ENCODE data around the gene CDC42. TPM values are rescaled to one million over a fixed set of nuclear protein-coding genes. Genes with fewer than 3 reads are reported as not detected.
"Not testable (repeated sequence)": the region's sequence is repeated elsewhere in the genome, so short reads cannot be mapped to it uniquely, and the experiment has no call there.

CDC42 gene
- 791 TPM for total RNA-seq

- Histone ChIP-seq H3K4me1 (ENCODE audit: insufficient read depth, low read length) (peaks cover 71% of the 10 kb centered on the region), H3K9me3 (ENCODE audit: low read depth, low read length) (no peaks in the 10 kb centered on the region), H3K27me3 (ENCODE audit: insufficient read depth, low read length) (no peaks in the 10 kb centered on the region), H3K4me3 (ENCODE audit: low read length) (peak within 1 kb of the TSS; percentile 93)
These were observed at the start of gene CDC42 for GRCh38 chr1:22052115-22053016. Gene CDC42, plus strand, starts transcription at chr1:22052709. Its CDS starts 25,770 bp downstream, at chr1:22078479.

- not testable (repeated sequence) for H3K27me3 ChIP-seq (ENCODE audit: insufficient read depth, low read length); H3K9me3 ChIP-seq (ENCODE audit: low read depth, low read length); H3K4me3 ChIP-seq (ENCODE audit: low read length); H3K4me1 ChIP-seq (ENCODE audit: insufficient read depth, low read length)
These were observed 49.6 kb upstream of the CDC42 start for GRCh38 chr1:22002875-22003274.

- H3K9me3 ChIP-seq (ENCODE audit: low read depth, low read length); H3K4me3 ChIP-seq (ENCODE audit: low read length); H3K4me1 ChIP-seq (ENCODE audit: insufficient read depth, low read length); H3K27me3 ChIP-seq (ENCODE audit: insufficient read depth, low read length): not testable (repeated sequence)
These were observed 48.5 kb upstream of the CDC42 start for GRCh38 chr1:22003959-22004358.

GRCh38 chr1:22005261-22006149 lies 47.0 kb upstream of the CDC42 start:
- H3K9me3 ChIP-seq (ENCODE audit: low read depth, low read length); H3K4me3 ChIP-seq (ENCODE audit: low read length); H3K27me3 ChIP-seq (ENCODE audit: insufficient read depth, low read length); H3K4me1 ChIP-seq (ENCODE audit: insufficient read depth, low read length): not testable (repeated sequence)

- not testable (repeated sequence) for H3K4me1 ChIP-seq (ENCODE audit: insufficient read depth, low read length); H3K9me3 ChIP-seq (ENCODE audit: low read depth, low read length); H3K4me3 ChIP-seq (ENCODE audit: low read length); H3K27me3 ChIP-seq (ENCODE audit: insufficient read depth, low read length)
These were observed 45.8 kb upstream of the CDC42 start for GRCh38 chr1:22006736-22007135.

GRCh38 chr1:22007262-22007661 lies 45.2 kb upstream of the CDC42 start:
- H3K4me1 ChIP-seq (ENCODE audit: insufficient read depth, low read length); H3K4me3 ChIP-seq (ENCODE audit: low read length); H3K27me3 ChIP-seq (ENCODE audit: insufficient read depth, low read length); H3K9me3 ChIP-seq (ENCODE audit: low read depth, low read length): not testable (repeated sequence)

GRCh38 chr1:22009566-22009965 lies 42.9 kb upstream of the CDC42 start:
- not testable (repeated sequence) for H3K4me1 ChIP-seq (ENCODE audit: insufficient read depth, low read length); H3K9me3 ChIP-seq (ENCODE audit: low read depth, low read length); H3K4me3 ChIP-seq (ENCODE audit: low read length); H3K27me3 ChIP-seq (ENCODE audit: insufficient read depth, low read length)

GRCh38 chr1:22012752-22013151 lies 39.8 kb upstream of the CDC42 start:
- H3K27me3 ChIP-seq (ENCODE audit: insufficient read depth, low read length); H3K4me1 ChIP-seq (ENCODE audit: insufficient read depth, low read length); H3K9me3 ChIP-seq (ENCODE audit: low read depth, low read length); H3K4me3 ChIP-seq (ENCODE audit: low read length): not testable (repeated sequence)

- H3K27me3 ChIP-seq (ENCODE audit: insufficient read depth, low read length); H3K4me3 ChIP-seq (ENCODE audit: low read length); H3K9me3 ChIP-seq (ENCODE audit: low read depth, low read length): not testable (repeated sequence)
- peaks cover 15% of the 10 kb centered on the region for H3K4me1 ChIP-seq (ENCODE audit: insufficient read depth, low read length)
These were observed 37.8 kb upstream of the CDC42 start for GRCh38 chr1:22014575-22015206.

- Histone ChIP-seq H3K4me1 (ENCODE audit: insufficient read depth, low read length) (peaks cover 35% of the 10 kb centered on the region), H3K9me3 (ENCODE audit: low read depth, low read length) (no peaks in the 10 kb centered on the region), H3K4me3 (ENCODE audit: low read length) (no peak overlapping the region), H3K27me3 (ENCODE audit: insufficient read depth, low read length) (no peaks in the 10 kb centered on the region)
These were observed 33.6 kb upstream of the CDC42 start for GRCh38 chr1:22018583-22019559.

GRCh38 chr1:22021061-22021460 lies 31.4 kb upstream of the CDC42 start:
- Histone ChIP-seq H3K4me3 (ENCODE audit: low read length) (no peak overlapping the region), H3K9me3 (ENCODE audit: low read depth, low read length) (no peaks in the 10 kb centered on the region), H3K27me3 (ENCODE audit: insufficient read depth, low read length) (no peaks in the 10 kb centered on the region), H3K4me1 (ENCODE audit: insufficient read depth, low read length) (peaks cover 48% of the 10 kb centered on the region)

GRCh38 chr1:22024485-22025367 lies 27.8 kb upstream of the CDC42 start:
- Histone ChIP-seq H3K27me3 (ENCODE audit: insufficient read depth, low read length) (no peaks in the 10 kb centered on the region), H3K9me3 (ENCODE audit: low read depth, low read length) (no peaks in the 10 kb centered on the region), H3K4me1 (ENCODE audit: insufficient read depth, low read length) (peaks cover 42% of the 10 kb centered on the region), H3K4me3 (ENCODE audit: low read length) (peak overlapping the region; percentile 100)

- Histone ChIP-seq H3K4me3 (ENCODE audit: low read length) (peak overlapping the region; percentile 100), H3K27me3 (ENCODE audit: insufficient read depth, low read length) (no peaks in the 10 kb centered on the region), H3K9me3 (ENCODE audit: low read depth, low read length) (no peaks in the 10 kb centered on the region), H3K4me1 (ENCODE audit: insufficient read depth, low read length) (peaks cover 44% of the 10 kb centered on the region)
These were observed 26.9 kb upstream of the CDC42 start for GRCh38 chr1:22025368-22026155.
